D721Med (cell line): ENCODE results near the gene AADAT.
"Not testable (repeated sequence)": the region's sequence is repeated elsewhere in the genome, so short reads cannot be mapped to it uniquely, and the experiment has no call there.

Experiments used
- DNase-seq: peaks from one replicate; pipeline ENCODE4 v3.0.0; 2011; ENCODE audit warnings: low spot score; ENCODE audit not compliant: insufficient read length
- FAIRE-seq: peaks from 2 replicates; lab custom pipeline; 2011; peaks lifted over from hg19 to GRCh38; lab: Jason Lieb, UNC
- CTCF ChIP-seq: IDR thresholded peaks from 2 replicates; pipeline ENCODE4 v1.5.1; 2012; ENCODE audit warnings: mild to moderate bottlenecking, control low read depth; ENCODE audit not compliant: insufficient read depth; ENCODE audit errors: missing control alignments

Gene AADAT

GRCh38 chr4:170124406-170124805 lies 34.6 kb upstream of the AADAT start:
- FAIRE-seq: no peak
- TF ChIP-seq CTCF: no peak
- DNase-seq: no peak

GRCh38 chr4:170122252-170122651 lies 32.5 kb upstream of the AADAT start:
- no peak for TF ChIP-seq CTCF
- FAIRE-seq (no peak), DNase-seq (no peak)

- DNase-seq: no peak
- no peak for FAIRE-seq
Measured at GRCh38 chr4:170114636-170115035, 24.9 kb upstream of the AADAT start.

GRCh38 chr4:170114183-170114582 lies 24.4 kb upstream of the AADAT start:
- not testable (repeated sequence) for DNase-seq, FAIRE-seq

More at GRCh38 chr4:170114636-170115035, 24.9 kb upstream of the AADAT start:
- TF ChIP-seq CTCF: no peak

- FAIRE-seq (no peak), DNase-seq (no peak)
- no peak for TF ChIP-seq CTCF
Measured at GRCh38 chr4:170111546-170111945, 21.8 kb upstream of the AADAT start.

GRCh38 chr4:170111085-170111484 lies 21.3 kb upstream of the AADAT start:
- no peak for FAIRE-seq
- no peak for TF ChIP-seq CTCF

GRCh38 chr4:170110285-170110672 lies 20.5 kb upstream of the AADAT start:
- no peak for FAIRE-seq
- no peak for DNase-seq
- no peak for TF ChIP-seq CTCF

More at GRCh38 chr4:170111085-170111484, 21.3 kb upstream of the AADAT start:
- no peak for DNase-seq
